H9 (cell line): ENCODE measurements around the gene MYLK. TPM values are rescaled to one million over a fixed set of nuclear protein-coding genes. Genes with fewer than 3 reads are reported as not detected.
A peak's percentile ranks its signal among the peaks of the same experiment; 100 is the strongest.

ENCODE experiments used
- DNase-seq: peaks from one replicate; pipeline ENCODE4 v3.0.0-alpha.2; 2017
- H2AFZ ChIP-seq: one replicate; pipeline ENCODE4 v1.6.1; 2013; ENCODE audit warnings: mild to moderate bottlenecking, low read length, control low read depth, moderate library complexity
- H2AK5ac ChIP-seq: 2 replicates; pipeline ENCODE4 v1.6.1; 2013; ENCODE audit warnings: low read length, control low read depth, mixed read lengths; ENCODE audit not compliant: insufficient read length
- H2BK120ac ChIP-seq: one replicate; pipeline ENCODE4 v1.6.1; 2013; ENCODE audit warnings: low read depth, mild to moderate bottlenecking, low read length, control low read depth, inconsistent platforms; ENCODE audit not compliant: poor library complexity, severe bottlenecking
- H2BK12ac ChIP-seq: 2 replicates; pipeline ENCODE4 v1.6.1; 2013; ENCODE audit warnings: low read length, control low read depth, mixed read lengths, low read depth; ENCODE audit not compliant: insufficient read length
- H2BK15ac ChIP-seq: 2 replicates; pipeline ENCODE4 v1.6.1; 2013; ENCODE audit warnings: low read depth, low read length, control low read depth
- H2BK20ac ChIP-seq: one replicate; pipeline ENCODE4 v1.6.1; 2013; ENCODE audit warnings: low read depth, mild to moderate bottlenecking, low read length, control low read depth, inconsistent platforms; ENCODE audit not compliant: poor library complexity, severe bottlenecking
- H2BK5ac ChIP-seq: 2 replicates; pipeline ENCODE4 v1.6.1; 2013; ENCODE audit warnings: low read length, control low read depth, mixed read lengths; ENCODE audit not compliant: insufficient read length
- H3K14ac ChIP-seq: 2 replicates; pipeline ENCODE4 v1.6.1; 2013; ENCODE audit warnings: low read length, control low read depth; ENCODE audit not compliant: insufficient read depth
- H3K18ac ChIP-seq: 2 replicates; pipeline ENCODE4 v1.6.1; 2013; ENCODE audit warnings: low read depth, mild to moderate bottlenecking, mixed read lengths, low read length, control low read depth; ENCODE audit not compliant: insufficient read length
- H3K23ac ChIP-seq: 2 replicates; pipeline ENCODE4 v1.6.1; 2013; ENCODE audit warnings: low read length, control low read depth, mixed read lengths, low read depth; ENCODE audit not compliant: insufficient read length
- H3K23me2 ChIP-seq: 2 replicates; pipeline ENCODE4 v1.6.1; 2013; ENCODE audit warnings: low read depth, mild to moderate bottlenecking, mixed read lengths, low read length, control low read depth; ENCODE audit not compliant: insufficient read length, poor library complexity, severe bottlenecking
- H3K27ac ChIP-seq: 2 replicates; pipeline ENCODE4 v1.5.1; 2013; ENCODE audit warnings: low read length, control low read depth, mixed read lengths, low read depth; ENCODE audit not compliant: insufficient read length
- H3K27me3 ChIP-seq: 2 replicates; pipeline ENCODE4 v1.6.1; 2013; ENCODE audit warnings: low read length, control low read depth, inconsistent platforms; ENCODE audit not compliant: insufficient read depth
- H3K4ac ChIP-seq: 2 replicates; pipeline ENCODE4 v1.6.1; 2013; ENCODE audit warnings: low read depth, mild to moderate bottlenecking, control low read depth, inconsistent platforms, low read length, moderate library complexity
- H3K4me1 ChIP-seq: 2 replicates; pipeline ENCODE4 v1.6.1; 2013; ENCODE audit warnings: low read length, control low read depth, inconsistent platforms; ENCODE audit not compliant: insufficient read depth
- H3K4me2 ChIP-seq: 2 replicates; pipeline ENCODE4 v1.6.1; 2013; ENCODE audit warnings: low read length, control low read depth, mixed read lengths; ENCODE audit not compliant: insufficient read length, insufficient read depth
- H3K56ac ChIP-seq: 2 replicates; pipeline ENCODE4 v1.6.1; 2013; ENCODE audit warnings: low read depth, mild to moderate bottlenecking, mixed read lengths, low read length, control low read depth; ENCODE audit not compliant: insufficient read length
- H3K79me1 ChIP-seq: 2 replicates; pipeline ENCODE4 v1.6.1; 2013; ENCODE audit warnings: low read depth, mild to moderate bottlenecking, moderate library complexity, low read length, control low read depth, inconsistent platforms; ENCODE audit not compliant: insufficient read depth, poor library complexity, severe bottlenecking
- H3K79me2 ChIP-seq: 2 replicates; pipeline ENCODE4 v1.6.1; 2013; ENCODE audit warnings: low read length, control low read depth, inconsistent platforms; ENCODE audit not compliant: insufficient read depth
- H3K9ac ChIP-seq: 2 replicates; pipeline ENCODE4 v1.6.1; 2013; ENCODE audit warnings: low read length, control low read depth, mixed read lengths; ENCODE audit not compliant: insufficient read length; ENCODE audit errors: extremely low read depth
- H3K9me3 ChIP-seq: one replicate; pipeline ENCODE4 v1.6.1; 2013; ENCODE audit warnings: low read depth, low read length, inconsistent platforms; ENCODE audit not compliant: control insufficient read depth
- H3T11ph ChIP-seq: one replicate; pipeline ENCODE4 v1.6.1; 2013; ENCODE audit warnings: mild to moderate bottlenecking, low read length, control low read depth, inconsistent platforms
- H4K20me1 ChIP-seq: one replicate; pipeline ENCODE4 v1.6.1; 2013; ENCODE audit not compliant: control insufficient read depth, insufficient read length, insufficient read depth
- H4K5ac ChIP-seq: 2 replicates; pipeline ENCODE4 v1.6.1; 2013; ENCODE audit warnings: low read depth, mild to moderate bottlenecking, mixed read lengths, low read length, control low read depth; ENCODE audit not compliant: insufficient read length
- H4K8ac ChIP-seq: replicated peaks from 2 replicates; pipeline ENCODE4 v1.6.1; 2013; ENCODE audit warnings: low read length, control low read depth, mixed read lengths, low read depth; ENCODE audit not compliant: insufficient read length
- H4K91ac ChIP-seq: 2 replicates; pipeline ENCODE4 v1.6.1; 2013; ENCODE audit warnings: low read depth, mild to moderate bottlenecking, moderate library complexity, mixed read lengths, low read length, control low read depth; ENCODE audit not compliant: insufficient read length
- H3K27ac Mint-ChIP-seq, 3 experiments: 2 replicates in 2 of 3; 3 replicates in 1 of 3; pipeline ENCODE4 v1.8.0; 2020 to 2021; ENCODE audit warnings: mixed read lengths in 3 of 3, mild to moderate bottlenecking in 1 of 3, moderate library complexity in 1 of 3
- H3K27me3 Mint-ChIP-seq: 2 replicates; pipeline ENCODE4 v1.8.0; 2021; ENCODE audit warnings: low read depth, mild to moderate bottlenecking, moderate library complexity, mixed read lengths
- H3K36me3 Mint-ChIP-seq, 3 experiments: 2 replicates in 2 of 3; 3 replicates in 1 of 3; pipeline ENCODE4 v1.8.0; 2020 to 2021; ENCODE audit warnings: low read depth in 3 of 3, mixed read lengths in 3 of 3; ENCODE audit not compliant: insufficient read depth in 1 of 3
- H3K4me1 Mint-ChIP-seq, 2 experiments: 2 replicates each; pipeline ENCODE4 v1.8.0; 2020; ENCODE audit warnings: mixed read lengths in 2 of 2
- H3K4me3 Mint-ChIP-seq, 2 experiments: 2 replicates in 1 of 2; 3 replicates in 1 of 2; pipeline ENCODE4 v1.8.0; 2020 to 2021; ENCODE audit warnings: mild to moderate bottlenecking in 2 of 2, mixed read lengths in 2 of 2, moderate library complexity in 1 of 2
- H3K9me3 Mint-ChIP-seq, 2 experiments: 2 replicates in 1 of 2; 3 replicates in 1 of 2; pipeline ENCODE4 v1.8.0; 2020; ENCODE audit warnings: mild to moderate bottlenecking in 2 of 2, mixed read lengths in 2 of 2, moderate library complexity in 1 of 2
- CTCF ChIP-seq: fragments of 200-600 bp; sonication (generic); conservative IDR thresholded peaks from 3 replicates; pipeline ENCODE4 v1.8.0; 2021; ENCODE audit warnings: antibody characterized with exemption, mild to moderate bottlenecking
- WGBS: extraction: QIAGEN DNeasy Blood & Tissue Kit; methylation state at CpG from one replicate; pipeline ENCODE4 v1.1.7; 2013; ENCODE audit warnings: missing lambda C conversion rate, low lambda C conversion rate, mixed read lengths; ENCODE audit not compliant: insufficient read length; ENCODE audit errors: extremely low coverage; 5-methylcytosine and 5-hydroxymethylcytosine counted together
- total RNA-seq: library from RNA; stranded (reverse); gene quantifications from 2 replicates; pipeline ENCODE4 v1.2.1, GENCODE V29; 2021

The MYLK gene
- total RNA-seq, 1 experiment from 2014 or later, result 10.1 TPM

DNA sequence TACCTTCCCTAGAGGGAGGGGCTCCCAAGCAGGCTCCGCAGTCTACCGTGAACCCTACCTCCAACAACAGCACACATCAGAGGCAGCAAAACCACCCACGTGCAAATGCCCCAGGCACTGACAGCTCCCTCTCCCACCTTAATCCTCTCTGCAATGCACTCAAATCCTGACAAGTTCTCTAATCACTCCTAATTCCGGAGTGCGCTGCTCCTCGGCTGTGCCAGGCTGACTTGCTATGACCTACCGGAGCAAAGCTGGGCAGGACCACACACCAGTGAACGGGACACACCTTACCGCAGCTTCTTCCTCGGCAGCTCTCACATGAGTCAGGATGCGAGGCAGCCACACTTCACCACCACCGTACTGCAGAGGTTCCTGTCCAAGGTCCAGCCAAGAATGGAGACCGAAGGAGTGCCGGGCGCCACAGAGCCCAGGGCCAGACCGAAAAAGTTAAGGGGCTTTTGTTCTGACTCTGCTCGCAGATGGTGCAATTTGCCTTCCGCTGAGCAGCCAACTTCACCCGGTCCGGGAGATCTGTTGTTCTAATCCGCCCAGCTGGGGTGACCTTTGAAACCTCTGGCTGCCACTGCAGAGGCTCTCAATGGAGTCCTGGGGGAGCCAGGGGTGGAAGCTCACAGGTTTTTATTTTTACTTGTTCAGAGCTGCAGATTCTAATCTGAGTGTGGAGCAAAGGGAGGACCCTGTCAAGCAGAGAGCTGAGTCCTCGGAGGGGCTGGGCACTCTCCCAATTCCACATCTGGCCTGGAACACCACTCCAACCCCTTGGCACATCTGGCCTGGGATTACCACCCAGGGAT, 84.4 kb downstream of the MYLK start:
- H2AK5ac ChIP-seq, result no peak overlapping the region
- H3K23me2 ChIP-seq, result no peaks in the 10 kb centered on the region
- no peak overlapping the region for H3K4ac ChIP-seq
- H3T11ph ChIP-seq, result no peak overlapping the region
- H3K9ac ChIP-seq, result no peak overlapping the region
- no peak overlapping the region for H2BK120ac ChIP-seq
- Mint-ChIP-seq H3K9me3 (no peaks in the 10 kb centered on the region), H3K27ac (peak overlapping the region; percentile 9 to 66 (median 26); a peak in 4 of 7 replicates), H3K4me3 (no peak overlapping the region), H3K4me1 (peaks cover 16 to 21% of the 10 kb centered on the region in 2 experiments), H3K36me3 (no peaks in the 10 kb centered on the region), H3K27me3 (no peaks in the 10 kb centered on the region)
- H2BK12ac ChIP-seq, result no peak overlapping the region
- H3K56ac ChIP-seq, result no peak overlapping the region
- H3K18ac ChIP-seq, result no peak overlapping the region
- H4K8ac ChIP-seq, result no peak overlapping the region
- WGBS, result no CpG with 5 or more reads among the region's 22 CpGs
- H2BK15ac ChIP-seq, result no peak overlapping the region
- no peak overlapping the region for H3K23ac ChIP-seq
- H3K27me3 ChIP-seq, result no peaks in the 10 kb centered on the region
- no peak overlapping the region for H4K91ac ChIP-seq
- no peak overlapping the region for H3K4me2 ChIP-seq
- no peak overlapping the region for H3K14ac ChIP-seq
- H4K20me1 ChIP-seq, result no peaks in the 10 kb centered on the region
- H3K4me1 ChIP-seq, result no peaks in the 10 kb centered on the region
- H2AFZ ChIP-seq, result no peak overlapping the region
- no peaks in the 10 kb centered on the region for H3K79me1 ChIP-seq
- no peak overlapping the region for H2BK5ac ChIP-seq
- DNase-seq, result no peak
- H3K79me2 ChIP-seq, result no peaks in the 10 kb centered on the region
- no peak overlapping the region for H4K5ac ChIP-seq
- no peak overlapping the region for H2BK20ac ChIP-seq
- no peak overlapping the region for H3K27ac ChIP-seq
- TF ChIP-seq CTCF, result no peak
- no peaks in the 10 kb centered on the region for H3K9me3 ChIP-seq
